H9 (cell line): ENCODE data around the gene CPD. TPM values are rescaled to one million over a fixed set of nuclear protein-coding genes. Genes with fewer than 3 reads are reported as not detected.

Experiments
- DNase-seq: peaks from one replicate; pipeline ENCODE4 v3.0.0-alpha.2; 2017
- H2AFZ ChIP-seq: one replicate; pipeline ENCODE4 v1.6.1; 2013; ENCODE audit warnings: mild to moderate bottlenecking, low read length, control low read depth, moderate library complexity
- H2AK5ac ChIP-seq: 2 replicates; pipeline ENCODE4 v1.6.1; 2013; ENCODE audit warnings: low read length, control low read depth, mixed read lengths; ENCODE audit not compliant: insufficient read length
- H2BK120ac ChIP-seq: one replicate; pipeline ENCODE4 v1.6.1; 2013; ENCODE audit warnings: low read depth, mild to moderate bottlenecking, low read length, control low read depth, inconsistent platforms; ENCODE audit not compliant: poor library complexity, severe bottlenecking
- H2BK12ac ChIP-seq: 2 replicates; pipeline ENCODE4 v1.6.1; 2013; ENCODE audit warnings: low read length, control low read depth, mixed read lengths, low read depth; ENCODE audit not compliant: insufficient read length
- H2BK15ac ChIP-seq: 2 replicates; pipeline ENCODE4 v1.6.1; 2013; ENCODE audit warnings: low read depth, low read length, control low read depth
- H2BK20ac ChIP-seq: one replicate; pipeline ENCODE4 v1.6.1; 2013; ENCODE audit warnings: low read depth, mild to moderate bottlenecking, low read length, control low read depth, inconsistent platforms; ENCODE audit not compliant: poor library complexity, severe bottlenecking
- H2BK5ac ChIP-seq: 2 replicates; pipeline ENCODE4 v1.6.1; 2013; ENCODE audit warnings: low read length, control low read depth, mixed read lengths; ENCODE audit not compliant: insufficient read length
- H3K14ac ChIP-seq: 2 replicates; pipeline ENCODE4 v1.6.1; 2013; ENCODE audit warnings: low read length, control low read depth; ENCODE audit not compliant: insufficient read depth
- H3K18ac ChIP-seq: 2 replicates; pipeline ENCODE4 v1.6.1; 2013; ENCODE audit warnings: low read depth, mild to moderate bottlenecking, mixed read lengths, low read length, control low read depth; ENCODE audit not compliant: insufficient read length
- H3K23ac ChIP-seq: 2 replicates; pipeline ENCODE4 v1.6.1; 2013; ENCODE audit warnings: low read length, control low read depth, mixed read lengths, low read depth; ENCODE audit not compliant: insufficient read length
- H3K23me2 ChIP-seq: 2 replicates; pipeline ENCODE4 v1.6.1; 2013; ENCODE audit warnings: low read depth, mild to moderate bottlenecking, mixed read lengths, low read length, control low read depth; ENCODE audit not compliant: insufficient read length, poor library complexity, severe bottlenecking
- H3K27ac ChIP-seq: 2 replicates; pipeline ENCODE4 v1.5.1; 2013; ENCODE audit warnings: low read length, control low read depth, mixed read lengths, low read depth; ENCODE audit not compliant: insufficient read length
- H3K27me3 ChIP-seq: 2 replicates; pipeline ENCODE4 v1.6.1; 2013; ENCODE audit warnings: low read length, control low read depth, inconsistent platforms; ENCODE audit not compliant: insufficient read depth
- H3K4ac ChIP-seq: 2 replicates; pipeline ENCODE4 v1.6.1; 2013; ENCODE audit warnings: low read depth, mild to moderate bottlenecking, control low read depth, inconsistent platforms, low read length, moderate library complexity
- H3K4me1 ChIP-seq: 2 replicates; pipeline ENCODE4 v1.6.1; 2013; ENCODE audit warnings: low read length, control low read depth, inconsistent platforms; ENCODE audit not compliant: insufficient read depth
- H3K4me2 ChIP-seq: 2 replicates; pipeline ENCODE4 v1.6.1; 2013; ENCODE audit warnings: low read length, control low read depth, mixed read lengths; ENCODE audit not compliant: insufficient read length, insufficient read depth
- H3K56ac ChIP-seq: 2 replicates; pipeline ENCODE4 v1.6.1; 2013; ENCODE audit warnings: low read depth, mild to moderate bottlenecking, mixed read lengths, low read length, control low read depth; ENCODE audit not compliant: insufficient read length
- H3K79me1 ChIP-seq: 2 replicates; pipeline ENCODE4 v1.6.1; 2013; ENCODE audit warnings: low read depth, mild to moderate bottlenecking, moderate library complexity, low read length, control low read depth, inconsistent platforms; ENCODE audit not compliant: insufficient read depth, poor library complexity, severe bottlenecking
- H3K79me2 ChIP-seq: 2 replicates; pipeline ENCODE4 v1.6.1; 2013; ENCODE audit warnings: low read length, control low read depth, inconsistent platforms; ENCODE audit not compliant: insufficient read depth
- H3K9ac ChIP-seq: 2 replicates; pipeline ENCODE4 v1.6.1; 2013; ENCODE audit warnings: low read length, control low read depth, mixed read lengths; ENCODE audit not compliant: insufficient read length; ENCODE audit errors: extremely low read depth
- H3K9me3 ChIP-seq: one replicate; pipeline ENCODE4 v1.6.1; 2013; ENCODE audit warnings: low read depth, low read length, inconsistent platforms; ENCODE audit not compliant: control insufficient read depth
- H3T11ph ChIP-seq: one replicate; pipeline ENCODE4 v1.6.1; 2013; ENCODE audit warnings: mild to moderate bottlenecking, low read length, control low read depth, inconsistent platforms
- H4K20me1 ChIP-seq: one replicate; pipeline ENCODE4 v1.6.1; 2013; ENCODE audit not compliant: control insufficient read depth, insufficient read length, insufficient read depth
- H4K5ac ChIP-seq: 2 replicates; pipeline ENCODE4 v1.6.1; 2013; ENCODE audit warnings: low read depth, mild to moderate bottlenecking, mixed read lengths, low read length, control low read depth; ENCODE audit not compliant: insufficient read length
- H4K8ac ChIP-seq: replicated peaks from 2 replicates; pipeline ENCODE4 v1.6.1; 2013; ENCODE audit warnings: low read length, control low read depth, mixed read lengths, low read depth; ENCODE audit not compliant: insufficient read length
- H4K91ac ChIP-seq: 2 replicates; pipeline ENCODE4 v1.6.1; 2013; ENCODE audit warnings: low read depth, mild to moderate bottlenecking, moderate library complexity, mixed read lengths, low read length, control low read depth; ENCODE audit not compliant: insufficient read length
- H3K27ac Mint-ChIP-seq, 3 experiments: 2 replicates in 2 of 3; 3 replicates in 1 of 3; pipeline ENCODE4 v1.8.0; 2020 to 2021; ENCODE audit warnings: mixed read lengths in 3 of 3, mild to moderate bottlenecking in 1 of 3, moderate library complexity in 1 of 3
- H3K27me3 Mint-ChIP-seq: 2 replicates; pipeline ENCODE4 v1.8.0; 2021; ENCODE audit warnings: low read depth, mild to moderate bottlenecking, moderate library complexity, mixed read lengths
- H3K36me3 Mint-ChIP-seq, 3 experiments: 2 replicates in 2 of 3; 3 replicates in 1 of 3; pipeline ENCODE4 v1.8.0; 2020 to 2021; ENCODE audit warnings: low read depth in 3 of 3, mixed read lengths in 3 of 3; ENCODE audit not compliant: insufficient read depth in 1 of 3
- H3K4me1 Mint-ChIP-seq, 2 experiments: 2 replicates each; pipeline ENCODE4 v1.8.0; 2020; ENCODE audit warnings: mixed read lengths in 2 of 2
- H3K4me3 Mint-ChIP-seq, 2 experiments: 2 replicates in 1 of 2; 3 replicates in 1 of 2; pipeline ENCODE4 v1.8.0; 2020 to 2021; ENCODE audit warnings: mild to moderate bottlenecking in 2 of 2, mixed read lengths in 2 of 2, moderate library complexity in 1 of 2
- H3K9me3 Mint-ChIP-seq, 2 experiments: 2 replicates in 1 of 2; 3 replicates in 1 of 2; pipeline ENCODE4 v1.8.0; 2020; ENCODE audit warnings: mild to moderate bottlenecking in 2 of 2, mixed read lengths in 2 of 2, moderate library complexity in 1 of 2
- CTCF ChIP-seq: fragments of 200-600 bp; sonication (generic); conservative IDR thresholded peaks from 3 replicates; pipeline ENCODE4 v1.8.0; 2021; ENCODE audit warnings: antibody characterized with exemption, mild to moderate bottlenecking
- WGBS: extraction: QIAGEN DNeasy Blood & Tissue Kit; methylation state at CpG from one replicate; pipeline ENCODE4 v1.1.7; 2013; ENCODE audit warnings: missing lambda C conversion rate, low lambda C conversion rate, mixed read lengths; ENCODE audit not compliant: insufficient read length; ENCODE audit errors: extremely low coverage; 5-methylcytosine and 5-hydroxymethylcytosine counted together
- total RNA-seq: library from RNA; stranded (reverse); gene quantifications from 2 replicates; pipeline ENCODE4 v1.2.1, GENCODE V29; 2021

Gene CPD
- total RNA-seq, 1 experiment from 2014 or later = 47.0 TPM

GRCh38 chr17:30475206-30475605 is 96.5 kb downstream of the CPD start:
- Mint-ChIP-seq H3K27ac (no peak overlapping the region), H3K9me3 (no peaks in the 10 kb centered on the region; a peak in 1 of 5 replicates), H3K4me3 (no peak overlapping the region), H3K36me3 (peaks cover 2 to 11% (median 7%) of the 10 kb centered on the region in 3 experiments; a peak in 3 of 7 replicates), H3K4me1 (peaks cover 14 to 16% of the 10 kb centered on the region in 2 experiments), H3K27me3 (no peaks in the 10 kb centered on the region; the same call in none of the 2 replicates)
- Histone ChIP-seq H4K8ac (no peak overlapping the region), H2BK5ac (no peak overlapping the region), H3K14ac (no peak overlapping the region), H3K4me2 (no peak overlapping the region), H3K27ac (no peak overlapping the region), H3K9me3 (no peaks in the 10 kb centered on the region), H3K9ac (no peak overlapping the region), H3T11ph (no peak overlapping the region), H2BK15ac (no peak overlapping the region), H3K23me2 (peaks cover 6% of the 10 kb centered on the region), H2AK5ac (no peak overlapping the region), H2BK12ac (no peak overlapping the region), H2BK120ac (no peak overlapping the region), H4K5ac (no peak overlapping the region), H3K56ac (no peak overlapping the region), H3K18ac (no peak overlapping the region), H4K20me1 (no peaks in the 10 kb centered on the region), H3K79me2 (peaks cover 7% of the 10 kb centered on the region), H3K4me1 (no peaks in the 10 kb centered on the region), H4K91ac (no peak overlapping the region), H3K79me1 (peaks cover 3% of the 10 kb centered on the region), H2BK20ac (no peak overlapping the region), H3K27me3 (no peaks in the 10 kb centered on the region), H3K4ac (no peak overlapping the region), H3K23ac (no peak overlapping the region), H2AFZ (no peak overlapping the region)
- DNase-seq = no peak
- no peak for TF ChIP-seq CTCF
- no CpG with 5 or more reads among the region's 2 CpGs for WGBS
